Measurements from ENCODE around the gene TAL1.
A peak's percentile ranks its signal among the peaks of the same experiment; 100 is the strongest.

TAL1 gene

DNA sequence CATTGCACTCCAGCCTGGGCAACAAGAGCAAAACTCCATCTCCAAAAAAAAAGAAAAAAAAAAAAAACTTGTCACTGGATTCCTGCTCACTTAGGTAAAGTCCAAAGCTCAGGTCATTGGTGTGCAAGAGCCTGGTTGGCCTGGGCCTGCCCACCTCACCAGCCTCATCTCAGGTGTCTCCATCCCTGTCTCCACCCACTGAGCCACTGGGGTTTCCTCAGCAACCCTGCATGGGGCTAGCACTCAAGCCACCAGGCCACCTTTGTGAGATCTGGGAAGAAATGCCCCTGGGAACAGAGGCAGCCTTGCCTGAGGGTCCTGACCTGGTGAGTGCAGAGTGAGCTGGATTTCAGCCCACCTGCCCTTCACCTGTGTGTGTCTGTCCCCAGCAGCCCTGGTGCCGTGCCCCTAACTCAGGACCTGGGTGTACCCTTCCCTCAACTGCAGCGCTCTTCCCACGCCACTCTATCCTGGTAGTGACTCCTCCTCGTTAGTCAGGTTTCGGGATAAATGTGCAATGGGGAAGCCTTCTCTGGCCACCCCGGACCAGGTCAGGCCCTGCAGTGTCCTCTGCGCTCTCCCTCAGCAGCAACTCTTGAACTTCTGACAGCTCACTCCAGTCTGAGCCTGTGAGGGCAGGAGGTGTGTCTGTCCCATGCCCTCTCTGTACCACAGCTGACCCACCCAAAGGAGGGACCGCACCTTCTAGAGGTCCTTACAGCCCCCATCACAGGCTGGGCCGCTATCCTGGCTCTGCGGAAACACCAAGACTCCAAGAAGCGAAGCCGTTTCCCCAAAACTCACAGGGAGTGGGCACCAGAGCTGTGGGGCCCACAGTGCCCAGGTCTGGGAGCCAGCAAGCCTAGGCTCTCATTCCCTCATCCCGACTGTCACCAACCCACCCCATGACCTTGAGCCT is 45.5 kb downstream of the TAL1 start:
- DNase-seq, result no peak

DNA sequence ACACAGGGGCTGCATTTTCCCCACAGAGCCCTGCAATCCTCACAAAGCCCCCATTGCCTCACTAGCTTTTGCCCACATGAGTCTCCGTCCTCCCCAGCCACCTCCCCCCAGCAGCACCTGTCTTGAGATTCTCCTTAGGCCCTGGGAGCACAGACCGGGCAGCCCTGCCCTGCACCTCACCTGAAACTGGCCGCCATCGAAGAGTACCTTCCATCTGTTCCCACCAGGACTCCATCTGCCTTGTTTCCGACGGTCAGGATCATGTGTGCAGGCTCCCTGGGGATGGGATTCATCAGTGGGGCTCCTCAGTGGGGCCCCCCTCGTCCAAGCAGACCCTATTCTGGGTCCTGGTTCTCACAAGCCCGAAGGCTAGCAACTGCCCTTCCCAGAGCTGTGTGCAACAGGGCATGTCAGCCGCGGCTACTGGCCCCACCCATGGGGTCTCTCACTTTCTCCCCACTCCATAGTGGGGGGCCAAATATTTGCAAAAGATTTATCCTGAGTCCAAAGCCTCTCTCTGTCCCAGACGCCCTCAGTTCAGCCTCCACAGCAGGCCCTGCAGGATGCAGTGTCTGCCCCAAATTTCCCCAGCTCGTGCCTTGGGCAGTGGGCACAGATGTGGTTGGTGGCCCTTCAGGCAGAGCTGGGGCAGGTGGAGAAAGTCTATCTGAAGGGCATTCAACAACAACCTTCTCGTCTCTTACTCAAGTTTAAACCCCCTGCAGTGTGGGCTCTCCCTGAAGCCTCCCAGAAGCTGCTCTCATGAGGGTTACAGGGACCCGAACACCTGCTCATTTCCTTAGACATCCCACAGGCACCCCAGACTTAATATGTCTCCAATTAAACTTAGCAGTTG is 47.0 kb downstream of the TAL1 start:
- no peak for DNase-seq

DNA sequence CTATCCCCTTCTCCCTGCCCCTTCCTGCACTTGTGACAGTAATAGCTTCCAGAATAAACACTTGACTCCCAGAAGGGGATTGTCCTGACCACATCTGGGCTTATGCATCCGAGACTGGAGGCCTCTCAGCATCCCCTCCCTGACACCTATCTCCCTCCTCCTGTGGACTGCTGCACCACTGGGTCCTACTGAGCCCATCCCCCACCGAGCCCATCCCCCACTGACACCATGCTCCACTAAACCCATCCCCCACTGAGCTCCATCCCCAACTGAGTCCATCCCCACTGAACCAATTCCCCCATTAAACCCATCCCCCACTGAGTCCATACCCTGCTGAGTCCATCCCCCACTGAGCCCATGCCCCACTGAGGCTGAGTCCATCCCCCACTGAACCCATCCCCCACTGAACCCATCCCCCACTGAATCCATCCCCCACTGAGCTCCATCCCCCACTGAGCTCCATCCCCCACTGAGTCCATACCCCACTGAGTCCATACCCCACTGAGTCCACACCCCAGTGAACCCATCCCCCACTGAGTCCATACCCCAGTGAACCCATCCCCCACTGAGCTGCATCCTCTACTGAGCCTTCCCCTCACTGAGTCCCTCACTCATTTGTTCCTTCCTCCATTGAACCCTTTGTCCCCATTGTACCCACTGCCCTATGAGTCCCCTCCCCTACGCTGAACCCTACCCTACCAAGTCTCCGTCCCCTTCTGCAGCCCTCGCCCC is 47.8 kb downstream of the TAL1 start:
- DNase-seq, result no peak

DNA sequence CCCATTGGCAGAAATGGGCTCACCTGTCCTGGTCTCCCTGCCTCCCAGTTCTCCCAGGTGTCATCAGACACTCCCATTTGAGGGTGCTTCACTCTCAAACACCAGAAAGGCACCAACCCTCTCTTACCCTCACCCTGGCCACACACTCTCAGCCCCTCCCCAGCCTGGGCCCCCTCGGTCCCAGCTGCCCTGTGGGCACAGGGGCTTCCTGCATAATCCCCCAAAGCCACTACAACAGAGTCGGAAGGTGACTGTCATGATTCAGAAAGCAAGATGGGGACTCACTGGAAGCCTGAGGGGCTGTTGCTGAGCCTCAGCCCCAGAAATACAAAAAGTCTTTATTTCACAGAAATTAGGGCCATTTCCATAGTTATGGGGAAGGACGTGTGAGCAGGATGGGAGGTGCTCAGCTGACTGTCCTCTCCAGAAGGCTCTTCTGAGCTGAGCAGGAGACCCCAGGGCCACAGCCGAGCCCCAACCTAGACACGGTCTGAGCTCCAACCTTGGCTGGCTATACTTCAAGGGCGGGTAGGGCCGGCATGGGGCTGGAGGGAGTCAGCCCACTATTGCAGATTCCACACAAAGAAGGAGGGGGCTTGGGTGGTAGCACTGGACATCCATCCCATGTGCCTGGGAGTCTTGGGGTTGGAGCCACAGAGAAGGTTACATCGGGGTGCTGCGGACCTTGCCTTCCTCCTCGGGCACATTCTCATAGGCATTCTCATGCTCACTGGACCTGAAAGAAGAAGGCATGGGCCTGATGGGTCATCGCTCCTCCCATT is 48.5 kb downstream of the TAL1 start:
- no peak for DNase-seq

DNA sequence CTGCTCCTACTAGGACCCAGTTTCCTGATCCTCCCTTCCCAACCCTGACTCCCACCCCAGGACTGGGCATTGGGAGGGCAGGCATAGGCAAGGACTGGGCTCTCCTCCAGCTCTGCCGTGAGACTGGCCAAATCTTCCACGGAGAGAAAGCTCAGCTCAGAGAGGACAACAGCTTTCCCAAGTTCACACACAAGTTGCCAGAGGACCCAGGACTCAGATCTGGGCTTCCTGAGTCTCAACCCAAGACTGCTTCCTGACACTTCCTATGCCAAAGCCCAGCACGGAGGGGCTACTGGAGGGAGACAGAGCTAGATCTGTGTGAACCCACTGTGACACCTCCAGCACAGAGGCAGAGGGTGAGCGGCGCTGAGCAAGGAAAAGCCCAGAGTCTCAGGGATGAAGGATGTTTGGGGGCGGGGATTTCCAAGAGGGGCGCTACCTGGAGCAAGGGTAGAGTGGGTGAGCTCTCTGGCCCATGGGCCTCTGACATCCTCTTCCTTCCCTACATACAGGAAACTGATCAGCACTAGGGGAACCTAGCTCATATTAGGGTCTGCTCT is 49.3 kb downstream of the TAL1 start:
- no peak for DNase-seq

DNA sequence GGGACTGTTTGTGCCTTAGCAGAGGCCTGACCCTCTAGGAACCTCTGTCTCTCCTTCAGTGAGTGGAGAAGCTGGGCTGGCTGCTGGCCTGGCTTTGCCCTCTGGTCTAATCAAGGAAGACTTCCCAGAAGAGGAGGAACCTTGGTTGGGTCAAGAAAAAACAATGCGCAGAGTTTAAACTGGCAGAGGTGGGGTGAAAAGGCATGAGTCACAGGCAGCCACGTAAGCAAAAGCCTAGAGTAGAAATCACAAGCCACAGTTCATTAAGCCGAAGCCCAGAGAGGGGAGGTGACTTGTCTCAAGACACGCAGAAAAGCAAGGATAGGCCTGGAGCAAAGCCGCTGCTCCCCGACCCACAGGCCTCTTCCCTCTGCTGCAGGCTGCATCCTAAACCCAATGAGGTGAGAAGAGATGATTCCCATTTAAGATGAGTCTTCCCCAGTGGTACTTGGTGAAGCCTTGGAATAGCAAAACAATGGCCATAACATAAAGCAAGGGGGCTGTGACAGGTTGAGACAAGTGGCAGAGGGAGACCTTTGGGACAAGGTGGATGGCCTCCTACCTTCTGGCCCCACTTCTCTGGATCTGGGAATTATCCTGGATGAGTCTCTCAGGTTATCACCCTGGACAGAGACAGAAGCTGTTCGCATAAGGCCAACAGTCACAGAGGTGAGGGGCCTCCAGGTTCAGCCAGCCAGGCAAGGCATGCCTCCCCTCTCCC is 49.9 kb downstream of the TAL1 start:
- DNase-seq, result no peak

DNA sequence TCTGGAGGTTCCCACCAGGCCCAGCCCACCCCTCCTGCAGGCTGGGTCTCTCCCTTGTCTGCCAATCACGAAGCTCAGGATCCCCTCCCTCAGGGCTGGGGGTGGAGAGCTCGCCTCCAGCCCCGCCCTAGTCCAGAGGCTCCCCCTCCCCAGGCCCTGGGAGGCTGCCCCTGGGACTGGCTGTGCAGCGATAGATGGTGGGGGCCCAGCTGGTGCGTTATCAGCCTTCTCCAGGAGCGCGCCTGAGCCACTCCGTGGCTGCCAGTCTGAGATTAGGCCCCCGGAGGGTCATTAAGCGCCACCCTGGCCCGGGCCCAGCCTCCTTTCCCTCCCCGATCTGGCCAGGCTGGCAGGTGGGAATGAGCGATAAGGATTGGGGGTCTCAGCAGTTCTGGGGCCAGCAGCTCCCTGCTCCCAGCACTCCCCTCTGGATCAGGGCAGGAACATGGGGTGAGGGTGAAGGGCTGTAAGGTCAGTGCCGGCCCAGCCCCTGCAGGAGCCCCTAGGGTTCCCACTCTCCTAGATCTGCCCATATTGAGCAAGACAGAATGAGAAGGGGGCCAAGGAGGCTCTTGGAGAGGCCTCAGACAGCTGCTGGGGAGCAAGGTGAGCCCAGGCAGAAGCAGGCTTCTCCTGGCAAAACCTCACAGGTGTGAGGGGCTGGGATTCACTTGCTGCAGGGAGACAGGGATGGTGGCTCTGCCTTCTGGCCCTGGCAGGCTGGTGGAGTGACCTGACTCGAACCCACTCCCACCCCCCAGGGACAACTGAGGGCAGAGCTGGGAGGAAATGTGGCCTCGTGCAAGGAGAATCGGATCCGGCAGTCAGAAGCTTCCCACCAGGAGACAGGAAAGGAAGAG is 50.7 kb downstream of the TAL1 start:
- no peak for DNase-seq

DNA sequence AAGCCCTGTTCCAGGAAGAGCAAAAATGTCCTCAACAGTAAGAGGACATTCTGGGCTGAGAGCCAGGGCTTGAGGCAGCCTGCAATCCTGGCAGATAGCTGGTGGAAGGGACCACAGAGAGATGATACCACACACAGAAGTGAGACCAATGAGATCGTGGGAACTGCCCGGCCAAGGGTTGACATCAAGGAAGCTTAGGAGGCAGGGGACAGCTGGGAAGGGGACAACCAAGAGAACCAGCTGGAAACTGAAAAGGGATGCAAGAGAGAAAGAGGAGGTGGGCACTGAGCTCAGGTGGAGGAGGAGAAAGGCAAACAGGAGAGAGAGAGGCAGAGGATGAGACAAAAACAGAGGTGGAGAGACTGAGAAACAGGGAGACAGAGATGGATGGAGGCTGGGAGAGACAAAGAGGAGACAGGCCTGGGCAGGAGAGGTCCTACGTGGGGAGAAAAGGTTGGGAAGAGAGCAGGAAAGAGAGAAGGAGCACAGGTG is 51.4 kb downstream of the TAL1 start:
- no peak for DNase-seq

DNA sequence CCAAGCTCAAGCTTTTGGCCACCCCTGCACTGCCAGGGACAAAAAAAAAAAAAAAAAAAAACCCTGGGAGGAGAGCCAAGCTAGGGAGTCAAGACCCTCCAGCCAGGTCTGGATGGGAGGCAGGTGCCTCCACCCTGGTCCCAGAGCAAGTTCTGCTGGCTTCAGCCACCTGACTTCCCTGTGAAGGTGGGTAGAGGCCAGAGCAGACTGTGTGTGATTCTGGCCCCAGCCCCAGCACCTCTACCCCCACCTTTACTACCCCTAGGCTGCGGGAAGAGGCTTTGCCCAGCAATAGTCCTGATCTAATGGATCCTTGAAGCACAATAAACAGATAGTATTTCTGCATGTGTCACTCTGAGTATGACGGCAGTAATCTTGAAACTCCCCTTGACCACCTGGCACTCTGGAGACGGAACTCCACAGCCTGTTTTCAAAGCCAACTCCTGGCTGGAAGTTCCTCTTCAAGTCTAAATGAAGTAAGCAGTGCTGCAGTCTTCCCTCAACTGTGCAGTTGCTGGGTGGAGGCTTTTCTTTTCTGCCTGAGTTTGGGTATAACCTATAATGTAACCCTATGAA is 51.9 kb downstream of the TAL1 start:
- no peak for DNase-seq

DNA sequence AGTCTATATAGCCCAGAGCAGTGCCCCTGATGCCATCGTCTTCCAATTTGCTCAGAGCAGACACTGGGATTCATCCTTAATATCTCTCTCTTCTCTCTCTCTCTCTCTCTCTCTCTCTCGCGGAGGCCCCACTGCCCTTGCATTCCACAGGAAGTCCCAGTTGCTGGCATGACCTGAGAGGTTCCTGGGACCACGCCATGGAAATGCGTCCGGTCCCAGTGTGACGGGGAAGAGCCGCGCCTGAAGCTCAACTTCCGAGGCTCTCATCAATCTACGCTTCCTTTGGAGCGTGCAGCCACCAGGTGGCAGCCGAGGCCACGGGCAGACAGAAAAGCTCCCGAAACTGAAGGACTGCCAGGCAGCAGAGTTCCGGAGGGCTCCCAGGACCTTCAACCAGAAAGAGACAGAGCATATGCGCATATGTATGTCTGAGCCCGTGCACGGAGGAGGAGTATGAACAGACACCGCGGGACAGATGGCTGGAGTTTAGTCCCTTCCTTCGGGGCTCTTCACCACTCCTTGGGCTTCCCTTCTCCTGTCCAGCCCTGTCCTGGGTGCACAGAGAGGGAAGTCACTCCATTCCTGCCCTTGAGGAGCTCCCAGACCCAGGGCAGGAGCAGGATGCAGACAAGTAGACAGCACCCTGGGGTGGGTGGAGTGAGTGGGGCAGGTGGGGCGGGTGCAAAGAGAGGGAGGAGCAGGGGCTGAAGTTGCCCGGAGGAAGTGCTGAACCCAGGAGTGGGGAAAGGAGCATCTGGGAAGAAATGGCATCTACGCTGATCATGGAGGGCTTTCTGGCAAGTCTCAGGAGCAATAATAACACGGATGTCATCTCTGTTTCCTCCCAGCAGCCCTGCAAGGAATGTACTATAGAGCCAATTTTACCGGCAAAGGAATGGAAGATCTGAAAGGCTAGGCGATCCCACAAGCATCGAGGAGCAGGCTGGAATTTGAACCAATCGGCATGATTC is 52.7 kb downstream of the TAL1 start:
- peak; percentile 62 for DNase-seq

DNA sequence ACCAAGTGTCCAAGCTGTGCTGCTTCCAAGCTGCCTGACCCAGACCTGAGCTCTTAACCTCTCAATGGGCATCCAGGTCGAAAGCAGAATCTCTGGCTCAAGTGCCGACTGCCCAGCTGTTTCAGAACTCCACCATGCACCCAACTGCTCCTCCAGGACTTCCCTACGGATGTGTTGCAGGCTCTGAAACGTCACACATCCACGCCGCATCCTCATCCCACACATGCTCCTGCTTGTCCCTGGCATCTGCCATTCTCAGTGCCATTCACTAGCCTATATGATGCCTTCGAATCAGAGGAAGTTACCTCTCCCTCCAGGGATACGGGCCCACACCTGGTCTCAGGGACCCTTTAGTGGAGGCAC is 53.4 kb downstream of the TAL1 start:
- no peak for DNase-seq

DNA sequence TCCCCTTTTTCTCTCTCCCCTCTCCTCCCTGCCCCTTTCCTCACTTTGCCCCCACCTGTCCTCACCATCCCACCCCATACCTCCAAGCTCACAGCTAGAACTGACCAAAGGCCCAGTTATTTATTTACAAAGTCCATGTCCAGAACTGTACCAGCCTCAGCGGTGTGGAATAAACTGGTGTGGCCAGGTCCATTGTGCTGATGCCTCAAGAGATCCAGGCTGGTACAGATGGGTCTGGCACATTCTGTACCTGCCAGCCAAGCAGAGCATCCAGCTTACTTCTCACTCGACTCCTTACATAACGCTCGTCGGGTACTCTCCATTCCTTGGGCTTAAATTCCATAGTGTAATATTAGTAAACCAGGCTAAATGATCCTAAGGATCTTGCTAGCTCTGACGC is 54.0 kb downstream of the TAL1 start:
- DNase-seq, result no peak

DNA sequence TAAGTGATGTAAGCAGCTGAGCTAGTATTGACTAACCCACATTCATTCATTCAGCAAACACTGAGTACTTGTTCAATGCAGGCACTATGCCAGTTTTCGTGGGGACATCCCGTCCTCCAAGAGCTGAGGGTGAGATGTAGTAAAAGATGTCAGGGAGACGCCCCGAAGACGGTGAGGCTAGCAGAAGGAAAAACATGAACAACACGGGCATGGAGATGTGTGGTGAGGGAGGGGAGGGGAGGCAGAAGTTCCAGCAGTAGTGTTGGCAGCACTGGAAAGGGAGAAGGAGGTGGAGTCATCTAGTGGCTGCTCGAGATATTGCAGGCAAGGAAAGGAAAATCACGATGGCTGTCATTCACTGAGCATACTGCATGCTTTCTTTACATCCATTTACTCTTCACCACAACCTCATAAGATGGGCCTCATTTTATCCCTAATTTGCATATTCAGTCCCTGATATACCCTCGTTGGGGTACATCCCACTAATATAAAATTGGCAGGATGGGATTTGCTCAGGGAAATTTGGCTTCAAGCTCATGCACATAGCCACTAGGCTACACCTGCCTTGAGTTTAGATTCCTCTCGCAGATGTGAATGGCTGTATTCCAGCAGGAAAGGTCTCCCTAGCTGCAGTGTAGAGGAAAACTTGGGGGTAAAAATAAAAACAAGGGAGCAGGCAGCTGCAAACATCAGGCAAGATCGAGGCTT is 56.6 kb downstream of the TAL1 start:
- no peak for DNase-seq

DNA sequence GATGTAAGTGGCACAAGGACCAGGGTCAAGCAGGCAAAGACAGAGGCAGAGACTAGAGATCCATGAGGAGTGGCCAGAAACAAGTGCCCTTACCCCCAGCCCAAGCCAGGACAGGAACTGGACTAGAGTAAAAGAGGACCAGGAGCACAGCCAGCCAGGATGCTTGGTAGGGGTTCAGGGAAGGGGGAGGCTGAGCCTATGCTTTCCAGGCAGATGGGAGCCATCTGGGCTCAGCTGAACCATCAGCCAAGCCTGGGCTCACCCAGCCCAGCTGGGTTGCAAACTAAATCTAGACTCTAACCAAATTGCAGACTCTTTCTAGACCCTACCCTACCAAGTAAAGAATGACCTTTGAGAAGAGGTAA is 57.4 kb downstream of the TAL1 start:
- no peak for DNase-seq

DNA sequence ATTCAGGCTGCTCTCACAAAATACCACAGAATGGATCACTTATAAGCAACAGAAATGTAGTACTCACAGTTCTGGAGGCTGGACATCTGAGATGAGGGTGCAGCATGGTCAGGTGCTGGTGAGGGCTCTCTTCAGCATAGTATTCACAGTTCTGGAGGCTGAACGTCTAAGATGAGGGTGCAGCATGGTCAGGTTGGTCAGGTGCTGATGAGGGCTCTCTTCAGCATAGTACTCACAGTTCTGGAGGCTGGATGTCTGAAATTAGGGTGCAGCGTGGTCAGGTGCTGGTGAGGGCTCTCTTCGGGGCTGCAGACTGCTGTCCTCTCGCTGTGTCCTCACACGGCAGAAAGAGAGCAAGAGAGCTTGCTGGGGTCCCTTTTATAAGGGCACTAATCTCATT is 59.2 kb downstream of the TAL1 start:
- no peak for DNase-seq

Data from SHP77 treated with DMSO at 0.1 percent for 48 hours (cell line).